Fibroblast of lung (primary cell): Measurements from ENCODE around the gene STON1. TPM values are rescaled to one million over a fixed set of nuclear protein-coding genes. Genes with fewer than 3 reads are reported as not detected.

Experiments used
- DNase-seq, 2 donors: peaks; one replicate each; pipeline versions ENCODE4 v3.0.0 to v3.0.0-alpha.2; 2010; ENCODE audit warnings: low read depth in 2 of 2
- H2AFZ ChIP-seq: 2 replicates; pipeline ENCODE4 v1.5.1; 2012; ENCODE audit warnings: low read length, control low read depth, inconsistent platforms
- H3K27ac ChIP-seq: 2 replicates; pipeline ENCODE4 v1.5.1; 2011; ENCODE audit warnings: low read length, control low read depth; ENCODE audit not compliant: insufficient read depth
- H3K27me3 ChIP-seq: 2 replicates; pipeline ENCODE4 v1.5.1; 2011; ENCODE audit warnings: mild to moderate bottlenecking, low read length; ENCODE audit not compliant: control insufficient read depth, insufficient read depth
- H3K36me3 ChIP-seq: 2 replicates; pipeline ENCODE4 v1.5.1; 2011; ENCODE audit warnings: low read length; ENCODE audit not compliant: control insufficient read depth, insufficient read depth
- H3K4me1 ChIP-seq: 2 replicates; pipeline ENCODE4 v1.5.1; 2011; ENCODE audit warnings: low read length; ENCODE audit not compliant: control insufficient read depth, insufficient read depth; ENCODE audit errors: extremely low read depth
- H3K4me2 ChIP-seq: 2 replicates; pipeline ENCODE4 v1.5.1; 2011; ENCODE audit warnings: low read length, control low read depth; ENCODE audit not compliant: insufficient read depth; ENCODE audit errors: extremely low read depth
- H3K4me3 ChIP-seq, 4 experiments: fragments of 200-600 bp in 1 of 4; sonication (generic) in 1 of 4; replicated peaks in 1 of 4; 2 replicates each; pipeline ENCODE4 v1.5.1; 2011 to 2016; ENCODE audit warnings: low read length in 4 of 4, low read depth in 3 of 4, mild to moderate bottlenecking in 3 of 4, control low read depth in 2 of 4, inconsistent platforms in 1 of 4, mixed read lengths in 1 of 4; ENCODE audit not compliant: insufficient read depth in 1 of 4; ENCODE audit errors: control extremely low read depth in 1 of 4
- H3K79me2 ChIP-seq: 2 replicates; pipeline ENCODE4 v1.5.1; 2012; ENCODE audit warnings: mild to moderate bottlenecking, low read length, inconsistent platforms; ENCODE audit not compliant: control insufficient read depth, insufficient read depth
- H3K9ac ChIP-seq: 2 replicates; pipeline ENCODE4 v1.5.1; 2011; ENCODE audit warnings: mild to moderate bottlenecking, low read length, control low read depth; ENCODE audit not compliant: insufficient read depth
- H3K9me3 ChIP-seq: 2 replicates; pipeline ENCODE4 v1.5.1; 2012; ENCODE audit warnings: low read depth, low read length; ENCODE audit not compliant: control insufficient read depth, insufficient read depth
- H4K20me1 ChIP-seq: 2 replicates; pipeline ENCODE4 v1.5.1; 2011; ENCODE audit warnings: low read length; ENCODE audit not compliant: control insufficient read depth, insufficient read depth; ENCODE audit errors: extremely low read depth
- EZH2 ChIP-seq: IDR thresholded peaks from 2 replicates; pipeline ENCODE4 v1.5.1; 2012; ENCODE audit warnings: low read length, control low read depth, mild to moderate bottlenecking; ENCODE audit errors: missing control alignments
- polyA plus RNA-seq, 2 donors: library from polyadenylated mRNA; depleted of rRNA in 1 of 2; stranded (reverse) in 1 of 2; unstranded in 1 of 2; fragments of >200 nt; gene quantifications; 2 replicates each; pipeline ENCODE4 v1.2.1, GENCODE V29; 2011 to 2012; ENCODE audit warnings: missing spikeins in 1 of 2
- total RNA-seq: library from RNA; depleted of rRNA; stranded (reverse); fragments of >200 nt; gene quantifications from 2 replicates; pipeline ENCODE4 v1.2.1, GENCODE V29; 2014
- TF ChIP-seq, protein P1 (sequence below), 2 donors: IDR thresholded peaks in 1 of 2; conservative IDR thresholded peaks in 1 of 2; 1 replicate in 1 of 2; 2 replicates in 1 of 2; pipeline ENCODE4 v1.5.1; 2011 to 2012; ENCODE audit warnings: low read length in 2 of 2, control low read depth in 1 of 2, inconsistent platforms in 1 of 2, low read depth in 1 of 2, mild to moderate bottlenecking in 1 of 2

The STON1 gene
- total and polyA plus RNA-seq, 2 donors (not counting 1 experiment from before 2014, with no cell fraction given): 11.3 to 16.7 TPM

DNA sequence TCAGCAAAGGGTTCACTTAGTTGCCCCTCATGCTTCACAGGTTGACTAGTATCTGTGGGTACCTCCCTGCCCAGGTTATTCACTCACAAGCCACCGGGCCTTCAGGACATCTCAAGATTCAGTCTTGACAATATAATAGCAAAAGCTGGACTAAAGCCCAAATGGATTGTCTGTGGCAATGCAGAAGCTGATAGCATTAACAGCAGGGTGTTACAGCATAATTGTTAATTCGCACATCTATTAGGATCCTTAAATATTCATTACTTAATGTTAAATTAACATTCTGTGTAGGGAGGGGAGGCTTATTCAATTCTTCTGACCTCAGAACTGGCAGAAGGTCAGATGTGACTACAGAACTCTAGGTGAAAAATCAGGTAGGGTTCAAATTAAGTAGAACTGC is 67.5 kb downstream of the STON1 start:
- H3K9me3 ChIP-seq: no peaks in the 10 kb centered on the region
- no peak overlapping the region for H3K9ac ChIP-seq
- no peak overlapping the region for H2AFZ ChIP-seq
- H3K27me3 ChIP-seq: no peaks in the 10 kb centered on the region
- H3K36me3 ChIP-seq: no peaks in the 10 kb centered on the region
- no peak for DNase-seq
- no peak for TF ChIP-seq EZH2
- TF ChIP-seq, protein P1, sequence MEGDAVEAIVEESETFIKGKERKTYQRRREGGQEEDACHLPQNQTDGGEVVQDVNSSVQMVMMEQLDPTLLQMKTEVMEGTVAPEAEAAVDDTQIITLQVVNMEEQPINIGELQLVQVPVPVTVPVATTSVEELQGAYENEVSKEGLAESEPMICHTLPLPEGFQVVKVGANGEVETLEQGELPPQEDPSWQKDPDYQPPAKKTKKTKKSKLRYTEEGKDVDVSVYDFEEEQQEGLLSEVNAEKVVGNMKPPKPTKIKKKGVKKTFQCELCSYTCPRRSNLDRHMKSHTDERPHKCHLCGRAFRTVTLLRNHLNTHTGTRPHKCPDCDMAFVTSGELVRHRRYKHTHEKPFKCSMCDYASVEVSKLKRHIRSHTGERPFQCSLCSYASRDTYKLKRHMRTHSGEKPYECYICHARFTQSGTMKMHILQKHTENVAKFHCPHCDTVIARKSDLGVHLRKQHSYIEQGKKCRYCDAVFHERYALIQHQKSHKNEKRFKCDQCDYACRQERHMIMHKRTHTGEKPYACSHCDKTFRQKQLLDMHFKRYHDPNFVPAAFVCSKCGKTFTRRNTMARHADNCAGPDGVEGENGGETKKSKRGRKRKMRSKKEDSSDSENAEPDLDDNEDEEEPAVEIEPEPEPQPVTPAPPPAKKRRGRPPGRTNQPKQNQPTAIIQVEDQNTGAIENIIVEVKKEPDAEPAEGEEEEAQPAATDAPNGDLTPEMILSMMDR (conservative IDR thresholded peaks at IDR 0.05 in 1 of 2, IDR thresholded peaks at IDR 0.05 in 1 of 2; ENCODE audit: low read depth in 1 of 2, low read length in 2 of 2): no peak
- peaks cover 2% of the 10 kb centered on the region for H3K4me1 ChIP-seq
- H3K79me2 ChIP-seq: no peaks in the 10 kb centered on the region
- H3K27ac ChIP-seq: no peak overlapping the region
- H3K4me3 ChIP-seq: no peak overlapping the region
- no peaks in the 10 kb centered on the region for H4K20me1 ChIP-seq
- H3K4me2 ChIP-seq: no peak overlapping the region

DNA sequence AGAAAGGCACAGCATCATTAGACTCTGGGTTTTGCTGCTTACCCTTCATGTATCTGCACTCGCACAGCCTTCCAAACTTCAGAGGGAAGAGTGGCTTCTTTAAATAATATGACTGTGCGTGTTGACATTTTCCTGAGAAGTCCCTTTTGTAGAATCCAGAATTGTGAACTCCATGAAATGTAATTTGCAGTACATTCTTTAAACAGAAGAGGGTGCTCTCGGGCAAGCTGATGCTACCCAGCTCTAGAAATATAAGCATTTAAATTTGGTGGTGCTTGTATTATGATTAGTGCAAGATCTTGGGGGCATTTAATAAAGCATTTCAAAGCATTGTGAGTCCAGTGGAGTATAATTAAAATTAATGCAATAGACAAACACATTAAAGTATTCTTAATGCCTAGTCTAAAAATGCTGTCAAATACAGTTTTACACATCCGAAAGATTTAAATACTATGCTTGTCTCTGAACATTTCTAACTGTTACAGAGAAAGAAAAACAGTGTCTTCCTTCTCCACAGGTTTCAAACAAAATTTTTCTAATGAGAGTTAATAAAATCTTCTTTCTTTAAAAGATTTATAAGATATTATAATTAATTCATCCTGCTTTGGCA is 70.4 kb downstream of the STON1 start:
- no peak overlapping the region for H3K4me3 ChIP-seq
- H3K4me2 ChIP-seq: no peak overlapping the region
- H3K79me2 ChIP-seq: no peaks in the 10 kb centered on the region
- H3K9me3 ChIP-seq: no peaks in the 10 kb centered on the region
- TF ChIP-seq EZH2: no peak
- TF ChIP-seq, protein P1 (conservative IDR thresholded peaks at IDR 0.05 in 1 of 2, IDR thresholded peaks at IDR 0.05 in 1 of 2; ENCODE audit: low read depth in 1 of 2, low read length in 2 of 2): peak; percentile 72 to 77
- H3K9ac ChIP-seq: no peak overlapping the region
- no peak overlapping the region for H2AFZ ChIP-seq
- H3K36me3 ChIP-seq: no peaks in the 10 kb centered on the region
- H3K27me3 ChIP-seq: no peaks in the 10 kb centered on the region
- DNase-seq: peak; percentile 27 to 67
- H3K4me1 ChIP-seq: peaks cover 2% of the 10 kb centered on the region
- H4K20me1 ChIP-seq: no peaks in the 10 kb centered on the region
- no peak overlapping the region for H3K27ac ChIP-seq

DNA sequence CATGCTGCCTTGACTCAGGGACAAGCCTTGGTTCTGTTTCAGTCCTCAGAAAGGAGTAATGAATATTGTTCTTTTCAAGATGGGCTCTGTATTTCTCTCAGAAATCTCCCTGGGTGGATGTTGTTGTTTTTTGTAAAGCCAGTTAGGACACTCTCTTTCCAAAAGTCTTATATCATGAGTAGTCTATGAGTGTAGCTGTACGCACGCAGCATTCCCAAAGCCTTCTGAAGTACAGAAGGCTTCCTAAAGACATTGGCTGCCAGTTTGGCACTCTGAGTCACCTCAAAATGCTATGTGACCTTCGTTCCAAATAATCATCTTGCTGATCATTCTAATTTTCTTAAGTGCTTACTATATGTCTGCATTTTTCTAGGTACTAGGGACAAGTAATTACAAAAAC is 71.0 kb downstream of the STON1 start:
- H2AFZ ChIP-seq: no peak overlapping the region

More for the DNA sequence above, 71.0 kb downstream of the STON1 start:
- Histone ChIP-seq H3K79me2 (no peaks in the 10 kb centered on the region), H3K36me3 (no peaks in the 10 kb centered on the region), H3K4me2 (no peak overlapping the region), H3K9ac (no peak overlapping the region), H3K27me3 (no peaks in the 10 kb centered on the region), H3K4me3 (no peak overlapping the region), H3K4me1 (peaks cover 2% of the 10 kb centered on the region), H3K9me3 (no peaks in the 10 kb centered on the region), H4K20me1 (no peaks in the 10 kb centered on the region), H3K27ac (no peak overlapping the region)
- TF ChIP-seq, protein P1 (conservative IDR thresholded peaks at IDR 0.05 in 1 of 2, IDR thresholded peaks at IDR 0.05 in 1 of 2; ENCODE audit: low read depth in 1 of 2, low read length in 2 of 2): no peak
- no peak for TF ChIP-seq EZH2
- DNase-seq: peak; percentile 68 to 89
